ENCODE results near the gene EIF5.

The EIF5 gene

DNA sequence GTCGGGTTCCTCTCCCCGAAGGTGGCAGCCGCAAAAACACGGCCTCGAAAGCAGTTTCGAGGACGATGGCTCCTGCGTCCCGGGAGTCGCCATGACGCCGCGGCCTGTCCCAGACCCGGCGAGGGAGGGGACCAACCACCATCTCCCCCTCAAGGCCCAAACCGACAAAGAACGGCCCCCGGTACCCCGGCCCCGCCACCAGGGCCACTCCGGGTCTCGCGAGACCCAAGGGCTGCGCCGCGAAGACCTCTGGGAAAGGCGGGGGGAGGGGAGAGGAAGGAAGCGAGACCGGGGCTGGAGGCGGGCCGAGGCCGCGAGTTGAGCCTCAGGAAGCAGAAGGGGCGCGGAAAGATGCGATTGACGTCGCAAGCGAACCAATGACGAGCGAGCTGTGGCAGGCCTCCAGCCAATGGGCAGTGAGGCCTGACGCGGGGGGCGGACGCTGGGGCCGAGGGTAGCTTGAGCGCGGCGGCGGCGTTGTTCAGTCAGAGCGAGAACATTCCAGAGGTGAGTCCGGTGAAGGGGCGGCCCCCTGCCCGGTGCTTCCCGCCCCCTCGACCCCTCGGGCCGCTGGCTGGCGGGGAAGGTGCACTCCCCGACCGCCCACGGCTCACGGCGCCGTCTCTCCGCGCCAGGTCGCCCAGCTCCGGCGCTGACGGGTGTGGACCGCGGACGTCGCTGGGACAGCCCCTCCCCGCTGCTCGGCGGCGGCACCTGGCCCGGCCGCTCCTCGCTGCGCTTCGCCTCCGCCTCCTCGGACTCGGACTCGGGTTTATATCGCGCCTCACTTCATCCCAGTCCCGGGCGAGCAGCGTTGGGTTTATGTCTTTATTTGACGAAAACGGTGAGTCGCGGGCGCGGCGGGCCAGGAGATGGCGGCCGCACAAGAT lies at the start of gene EIF5:
Gene EIF5 (plus strand): TSS at position 484 of the 890 bp plus-strand sequence. CDS start 1,624 bp downstream, outside the sequence.
- DNase-seq: peak; percentile 99

DNA sequence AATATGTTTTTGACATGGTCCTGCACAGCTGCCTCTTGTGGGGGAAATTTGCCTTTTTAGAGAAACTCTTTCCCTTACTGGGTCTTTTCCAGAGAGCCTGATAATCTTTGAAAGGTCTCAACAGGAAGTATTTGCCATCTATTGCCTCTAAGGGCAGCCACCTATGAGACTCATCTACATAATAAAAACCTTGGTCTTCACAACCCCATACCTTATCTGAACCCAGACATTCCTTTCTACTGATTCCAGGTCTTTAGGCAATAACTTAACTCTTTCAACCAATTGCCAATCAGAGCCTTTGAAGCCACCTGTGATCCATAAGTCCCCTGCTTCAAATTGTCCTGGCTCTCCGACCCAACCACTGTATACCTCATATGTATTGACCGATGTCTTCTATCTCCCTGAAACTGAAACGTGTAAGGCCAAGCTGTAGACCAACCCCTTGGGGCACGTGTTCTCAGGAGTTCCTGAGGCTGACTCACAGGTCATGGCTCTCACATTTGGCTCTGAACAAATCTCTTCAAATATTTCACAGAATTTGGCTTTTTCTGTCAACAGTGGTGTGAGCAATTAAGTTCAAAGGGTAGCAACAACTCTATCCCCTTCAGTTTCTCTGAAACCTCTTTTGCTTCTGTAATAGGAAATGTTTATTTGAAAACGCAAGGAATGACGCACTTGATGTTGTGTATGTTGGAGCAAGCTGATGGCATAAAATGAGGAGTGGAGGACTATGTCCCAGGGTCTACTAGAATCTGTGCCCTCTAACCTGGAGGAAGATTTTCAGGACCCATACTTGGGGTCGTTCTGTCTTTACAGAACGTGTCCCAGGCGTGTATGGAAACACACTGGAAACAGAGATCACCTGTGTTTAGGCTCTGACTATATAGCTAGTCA lies 49.2 kb upstream of the EIF5 start:
- no peak for DNase-seq

DNA sequence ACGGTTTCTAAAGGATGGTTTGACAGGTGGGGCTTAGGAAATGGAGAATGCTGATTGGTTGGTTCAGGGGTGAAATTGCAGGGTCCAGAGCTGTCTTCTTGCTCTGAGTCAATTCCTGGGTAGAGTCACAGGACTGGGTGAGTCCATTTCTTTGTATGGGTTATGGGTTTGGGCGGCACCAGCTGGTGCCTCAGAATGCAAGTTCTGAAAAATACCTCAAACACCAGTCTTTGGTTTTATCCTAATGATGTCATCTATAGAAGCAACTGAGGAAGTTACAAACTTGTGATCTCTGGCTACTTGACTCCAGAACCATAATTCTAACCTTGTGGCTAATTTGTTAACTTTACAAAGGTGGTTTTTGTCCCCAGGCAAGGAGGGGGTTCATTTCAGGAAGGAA lies 47.6 kb upstream of the EIF5 start:
- DNase-seq: no peak

DNA sequence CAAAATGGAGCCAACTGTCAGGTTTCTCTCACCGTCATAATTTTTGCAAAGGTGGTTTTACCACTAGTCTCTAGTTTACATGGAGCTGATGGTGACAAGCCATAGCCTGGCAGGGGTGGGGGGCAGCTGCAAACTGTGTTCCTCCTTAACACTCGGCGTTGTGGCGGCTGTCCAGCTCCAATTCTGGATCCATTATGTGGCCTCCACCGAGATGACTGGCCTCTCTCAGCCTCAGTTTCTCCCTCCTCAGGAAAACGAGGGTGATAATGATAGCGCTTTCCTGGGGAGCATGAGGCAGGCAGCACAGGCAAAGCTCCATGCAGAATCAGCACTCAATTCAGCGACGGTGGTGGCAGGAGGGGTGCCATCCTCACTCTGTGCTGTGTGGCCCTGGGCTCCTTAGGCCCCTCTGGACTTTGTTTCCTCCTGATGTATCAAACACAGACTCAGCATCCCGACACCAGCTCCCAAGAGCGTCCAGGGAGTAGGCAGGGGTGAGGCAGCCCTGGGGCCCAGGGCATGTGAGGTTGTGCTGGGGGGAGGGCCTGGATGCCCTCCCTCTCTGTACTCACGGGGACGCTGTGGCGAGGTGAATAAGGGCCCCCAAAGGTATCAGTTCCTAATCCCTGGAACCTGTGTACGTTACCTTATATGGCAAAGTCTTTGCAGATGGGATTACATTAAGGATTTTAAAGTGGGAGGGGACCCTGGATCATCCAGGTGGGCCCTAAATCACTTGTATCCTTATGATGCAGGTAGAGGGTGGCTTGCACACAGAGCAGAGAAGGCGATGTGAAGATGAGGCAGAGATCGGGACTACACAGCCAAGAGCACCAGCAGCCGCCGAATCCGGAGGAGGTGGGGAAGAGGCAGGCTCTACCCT lies 46.8 kb upstream of the EIF5 start:
- DNase-seq: no peak

DNA sequence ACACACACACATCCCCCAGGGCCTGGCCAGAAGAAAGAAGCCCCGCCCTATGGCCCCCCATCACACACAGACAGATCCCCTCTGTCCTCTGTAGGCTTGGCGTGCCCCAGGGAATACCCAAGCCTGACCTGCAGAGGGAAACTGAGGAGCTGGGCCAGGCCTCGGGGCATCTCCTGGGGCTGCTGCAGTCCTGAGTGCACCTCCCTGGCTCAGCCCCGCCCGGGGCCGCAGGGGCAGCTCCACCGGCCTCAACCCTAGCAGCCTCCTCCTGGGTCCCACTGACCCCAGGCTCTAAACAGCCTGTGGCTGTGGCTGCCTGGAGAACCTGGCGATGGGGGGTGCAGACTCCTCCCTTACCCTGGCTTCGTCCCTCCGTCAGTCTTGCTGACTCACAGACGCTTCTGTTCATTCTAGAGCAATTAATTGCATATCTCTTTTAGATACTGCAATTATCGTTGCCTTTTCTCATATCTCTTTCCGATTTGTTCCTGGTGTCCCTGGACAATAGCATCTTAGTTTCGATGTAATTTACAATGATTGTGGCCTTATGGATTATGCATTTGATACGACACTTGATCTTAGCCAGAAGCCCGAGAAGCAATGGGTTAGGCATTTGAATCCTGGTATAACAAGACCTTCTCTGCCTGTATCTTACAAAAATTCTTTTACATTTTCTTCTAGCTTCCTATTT lies 45.8 kb upstream of the EIF5 start:
- DNase-seq: no peak

DNA sequence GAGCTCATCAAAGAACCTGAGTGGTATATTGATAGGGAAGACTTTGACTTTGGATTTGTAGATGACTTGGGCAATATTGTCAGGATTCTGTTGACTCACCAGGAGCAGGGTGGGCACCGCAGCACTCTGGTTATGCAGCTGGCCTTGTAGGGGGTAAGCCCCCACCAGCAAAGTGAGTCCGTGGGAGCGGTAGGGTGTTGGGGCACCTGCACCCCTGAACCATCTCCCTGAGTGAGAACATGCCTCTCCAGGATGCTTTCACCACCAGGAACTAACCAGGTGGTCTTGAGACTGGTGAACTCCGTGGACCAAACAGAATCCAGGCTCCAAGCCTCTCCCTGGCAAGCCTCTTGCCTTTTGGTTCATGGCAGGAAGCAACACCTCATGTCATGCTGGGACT lies 44.0 kb upstream of the EIF5 start:
- DNase-seq: no peak

DNA sequence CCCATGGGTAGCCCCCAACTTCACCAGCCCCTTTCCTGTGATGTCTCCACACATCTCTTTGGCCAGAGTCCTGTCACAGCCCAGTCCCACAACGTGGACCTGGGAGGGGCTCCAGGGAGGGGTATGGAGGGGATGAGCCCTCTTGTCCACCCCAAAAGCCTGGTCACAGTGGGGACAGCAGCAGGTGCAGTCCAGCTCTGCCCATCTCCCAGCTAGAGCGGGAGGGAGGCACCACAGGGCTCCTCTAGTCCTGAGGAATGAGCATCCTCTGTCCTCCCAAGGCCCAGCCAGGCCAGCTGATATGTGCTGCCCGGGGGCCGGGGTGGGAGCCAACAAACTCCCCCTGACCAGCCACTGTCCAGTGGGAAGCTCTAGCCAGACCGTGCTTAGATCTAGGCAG lies 43.5 kb upstream of the EIF5 start:
- DNase-seq: no peak

DNA sequence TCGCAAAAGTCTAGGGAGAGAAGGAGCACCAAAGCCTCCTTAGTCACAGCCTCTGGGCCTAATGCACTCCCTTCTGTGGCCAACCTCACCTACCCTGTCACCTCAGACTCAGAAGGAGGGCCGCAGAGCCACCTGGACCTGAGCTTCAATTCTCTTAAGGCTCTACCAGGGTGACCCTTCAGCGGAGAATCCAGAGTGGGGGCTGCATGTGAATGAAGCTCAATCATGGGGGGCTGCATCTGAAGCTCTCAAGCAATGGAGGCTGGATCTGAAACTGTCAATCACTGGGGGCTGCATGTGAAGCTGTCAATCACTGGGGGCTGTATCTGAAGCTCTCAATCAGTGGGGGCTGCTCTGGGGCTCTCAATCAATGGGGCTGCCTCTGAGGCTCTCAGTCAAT lies 43.1 kb upstream of the EIF5 start:
- no peak for DNase-seq

DNA sequence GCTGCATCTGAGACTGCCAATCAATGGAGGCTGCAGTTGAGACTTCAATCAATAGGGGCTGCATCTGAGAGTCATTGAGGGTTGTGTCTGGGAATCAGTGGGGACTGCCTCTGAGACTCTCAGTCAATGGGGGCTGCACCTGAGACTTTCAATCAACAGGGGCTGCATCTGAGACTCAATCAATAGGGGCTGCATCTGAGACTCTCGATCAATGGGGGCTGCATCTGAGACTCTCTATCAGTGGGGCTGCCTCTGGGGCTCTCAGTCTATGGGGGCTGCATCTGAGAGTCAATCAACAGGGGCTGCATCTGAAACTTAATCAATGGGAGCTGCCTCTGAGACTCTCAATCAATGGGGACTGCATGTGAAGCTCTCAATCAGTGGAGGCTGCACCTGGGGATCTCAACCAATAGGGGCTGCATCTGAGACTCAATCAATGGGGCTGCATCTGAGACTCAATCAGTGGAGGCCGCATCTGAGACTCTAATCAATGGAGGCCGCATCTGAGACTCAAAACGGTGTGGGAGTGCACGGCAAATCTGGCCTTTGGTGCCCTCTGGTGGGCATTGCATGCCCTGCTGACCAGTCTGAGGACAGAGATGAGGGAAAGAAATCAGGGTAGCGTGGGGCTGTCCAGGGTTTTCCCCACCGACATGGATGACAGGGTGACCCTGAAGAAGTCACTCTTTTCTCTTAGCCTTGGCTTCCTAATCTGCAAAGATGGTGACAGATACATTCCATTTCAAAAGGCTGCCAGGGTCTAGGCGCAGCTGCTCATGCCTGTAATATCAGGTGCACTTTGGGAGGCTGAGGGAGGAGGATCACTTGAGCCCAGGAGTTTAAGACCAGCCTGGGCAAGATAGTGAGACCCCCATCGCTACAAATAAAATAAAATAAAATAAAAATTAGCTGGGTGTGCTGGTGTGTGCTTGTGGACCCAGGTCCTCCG lies 41.3 kb upstream of the EIF5 start:
- DNase-seq: peak; percentile 46

DNA sequence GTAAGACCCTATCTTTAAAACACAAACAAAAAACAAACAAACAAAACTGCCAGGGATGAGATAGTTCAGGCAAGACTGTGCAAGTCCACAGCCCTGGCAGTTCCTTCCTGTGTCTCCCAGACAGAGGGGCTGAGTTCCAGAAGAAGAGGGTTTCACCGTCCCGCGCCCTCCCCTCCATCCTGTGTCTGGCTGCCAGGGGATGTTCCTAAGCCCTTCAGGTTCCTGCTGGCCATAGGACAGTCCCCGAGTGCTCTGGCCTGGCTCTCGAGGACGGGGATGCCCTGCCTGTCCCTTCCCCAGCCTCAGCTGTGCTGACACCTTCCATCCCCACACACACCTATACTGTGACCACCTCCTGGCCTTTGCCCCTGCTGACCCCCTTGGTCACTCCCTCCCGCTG lies 40.6 kb upstream of the EIF5 start:
- DNase-seq: no peak

DNA sequence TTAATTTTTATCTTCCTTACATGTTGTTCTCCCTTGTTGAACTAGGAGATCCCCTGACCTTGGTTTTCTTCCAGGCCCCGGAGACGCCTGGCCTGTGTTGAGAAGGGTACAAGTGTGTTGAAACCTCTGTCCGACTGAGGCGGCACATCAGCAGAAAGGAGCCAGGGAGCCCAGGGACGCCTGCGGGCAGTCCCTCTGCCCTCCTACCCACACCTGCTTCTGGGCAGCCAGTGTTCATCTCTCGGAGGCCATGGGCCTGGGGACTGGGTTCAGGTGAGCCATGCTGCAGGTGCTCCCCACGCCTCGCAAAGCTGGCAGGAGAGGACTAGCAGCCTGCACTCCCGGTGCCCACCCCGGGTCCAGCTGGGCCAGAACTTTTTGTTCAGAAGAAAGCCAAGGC lies 39.9 kb upstream of the EIF5 start:
- no peak for DNase-seq

DNA sequence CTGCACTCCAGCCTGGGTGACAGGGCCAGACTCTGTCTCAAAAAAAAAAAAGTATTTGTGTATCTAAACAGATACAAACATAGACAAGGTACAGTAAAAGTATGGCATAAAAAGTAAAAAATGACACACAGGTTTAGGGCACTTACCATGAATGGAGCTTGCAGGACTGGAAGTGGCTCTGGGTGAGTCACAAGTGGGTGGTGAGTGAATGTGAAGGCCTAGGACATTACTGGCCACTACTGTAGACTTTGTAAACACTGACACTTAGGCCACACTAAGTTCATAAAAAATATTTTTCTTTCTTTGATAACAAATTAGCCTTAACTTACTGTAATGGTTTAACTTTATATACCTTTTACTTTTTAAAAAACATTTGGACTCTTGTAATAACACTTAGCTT lies 38.0 kb upstream of the EIF5 start:
- peak; percentile 8 for DNase-seq

DNA sequence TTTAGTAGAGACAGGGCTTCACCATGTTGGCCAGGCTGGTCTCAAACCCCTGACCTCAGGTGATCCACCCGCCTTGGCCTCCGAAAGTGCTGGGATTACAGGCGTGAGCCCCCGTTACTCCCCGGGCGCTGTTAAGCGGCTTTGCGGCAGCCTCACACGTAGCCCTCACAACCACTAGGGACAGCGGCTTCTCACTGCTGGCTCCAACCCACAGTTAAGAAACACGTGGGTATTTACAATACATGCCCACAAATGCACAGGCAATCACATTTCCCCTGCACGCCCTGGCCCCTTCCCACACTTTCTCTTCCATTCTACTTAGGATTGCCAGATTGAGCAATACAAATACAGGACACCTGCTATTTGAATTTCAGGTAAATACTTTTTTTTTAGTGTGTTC lies 37.0 kb upstream of the EIF5 start:
- DNase-seq: no peak

DNA sequence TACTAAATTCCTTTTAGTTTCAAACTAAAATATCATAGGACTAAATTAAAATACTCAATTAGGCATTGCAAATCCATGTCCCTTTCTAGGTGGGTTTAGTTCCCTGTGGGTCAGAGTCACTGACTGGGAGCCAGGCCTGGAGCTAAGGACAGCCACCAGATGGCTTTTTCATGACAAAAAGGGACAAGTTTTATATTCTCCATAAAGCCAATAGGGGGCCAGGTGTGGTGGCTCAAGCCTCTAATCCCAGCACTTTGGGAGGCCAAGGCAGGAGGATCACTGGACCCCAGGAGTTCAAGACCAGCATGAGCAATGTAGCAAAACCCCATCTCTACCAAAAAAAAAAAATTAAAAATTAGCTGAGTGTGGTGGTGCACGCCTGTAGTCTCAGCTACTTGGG lies 35.4 kb upstream of the EIF5 start:
- no peak for DNase-seq

DNA sequence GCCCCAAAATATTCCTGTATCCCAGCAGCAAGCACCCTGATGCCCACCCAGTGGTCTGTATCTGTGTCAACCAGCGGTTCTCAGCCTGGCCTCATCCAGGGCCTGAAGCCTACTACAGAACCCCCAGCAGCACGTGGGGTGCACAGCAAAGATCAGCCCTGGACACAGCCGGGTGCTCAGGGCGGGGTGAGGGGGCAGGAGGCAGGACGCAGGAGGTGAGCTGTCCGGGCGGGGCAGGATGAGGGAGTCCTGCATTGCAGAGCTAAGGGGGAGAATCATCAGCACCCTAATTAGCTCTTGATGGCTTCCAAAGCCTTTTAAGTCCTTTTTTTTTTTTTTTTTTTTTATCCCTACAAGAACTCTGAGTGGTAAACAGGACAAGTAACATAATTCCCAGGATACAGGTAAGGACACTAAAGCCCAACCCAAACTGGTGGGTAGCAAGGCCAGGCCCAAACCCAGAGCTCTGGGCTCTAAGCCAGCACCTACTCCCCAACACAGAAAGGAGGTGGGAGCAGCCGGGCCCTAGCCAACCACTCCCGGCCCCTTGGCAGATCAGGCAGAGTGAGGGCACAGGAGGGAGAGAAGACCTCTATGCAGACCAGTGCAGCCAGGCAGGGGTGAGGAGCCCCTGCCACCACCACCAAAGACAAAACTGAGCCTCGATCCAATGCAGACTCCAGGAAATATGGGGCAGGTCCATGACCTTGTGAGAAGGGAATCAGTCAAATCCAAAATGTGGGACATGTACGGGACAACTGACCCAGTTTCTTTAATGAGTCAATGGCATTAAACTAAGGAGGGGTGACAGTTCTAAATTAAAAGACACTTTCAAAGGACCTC lies 32.3 kb upstream of the EIF5 start:
- DNase-seq: no peak

DNA sequence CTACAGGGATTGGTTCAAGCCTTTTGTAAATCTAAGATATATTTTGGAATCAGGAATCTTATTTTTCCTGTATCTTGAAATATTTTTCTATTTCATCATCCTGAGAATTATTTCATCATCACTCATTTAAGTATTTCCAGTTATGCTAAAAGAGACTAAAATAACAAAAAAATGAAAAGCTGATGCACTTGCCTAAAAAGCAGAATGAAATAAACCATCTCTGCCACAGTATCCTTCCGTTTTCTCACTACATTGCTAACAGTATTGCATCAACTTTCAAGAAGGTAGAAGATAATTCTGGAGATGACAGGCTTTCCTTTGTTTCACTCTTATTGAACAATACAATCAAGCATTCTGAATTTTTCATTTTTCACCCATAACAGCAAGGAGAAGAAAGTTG lies 31.1 kb upstream of the EIF5 start:
- peak; percentile 14 for DNase-seq

DNA sequence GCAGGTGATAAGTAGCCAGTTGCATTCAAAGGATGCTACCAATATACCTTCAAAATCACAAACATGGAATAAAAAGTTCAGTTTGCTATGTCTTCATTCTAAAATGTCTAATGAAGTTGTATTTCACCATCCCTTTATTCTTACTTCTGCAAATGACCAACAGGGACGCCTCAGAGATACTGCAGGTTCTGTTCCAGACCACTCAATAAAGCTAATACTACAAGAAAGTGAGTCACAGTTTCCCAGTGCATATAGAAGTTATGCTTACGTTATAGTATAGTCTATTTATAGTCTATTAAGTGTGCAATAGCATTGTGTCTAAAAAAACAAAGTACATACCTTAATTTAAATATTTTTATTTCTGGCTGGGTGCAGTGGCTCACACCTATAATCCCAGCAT lies 29.3 kb upstream of the EIF5 start:
- peak; percentile 14 for DNase-seq

DNA sequence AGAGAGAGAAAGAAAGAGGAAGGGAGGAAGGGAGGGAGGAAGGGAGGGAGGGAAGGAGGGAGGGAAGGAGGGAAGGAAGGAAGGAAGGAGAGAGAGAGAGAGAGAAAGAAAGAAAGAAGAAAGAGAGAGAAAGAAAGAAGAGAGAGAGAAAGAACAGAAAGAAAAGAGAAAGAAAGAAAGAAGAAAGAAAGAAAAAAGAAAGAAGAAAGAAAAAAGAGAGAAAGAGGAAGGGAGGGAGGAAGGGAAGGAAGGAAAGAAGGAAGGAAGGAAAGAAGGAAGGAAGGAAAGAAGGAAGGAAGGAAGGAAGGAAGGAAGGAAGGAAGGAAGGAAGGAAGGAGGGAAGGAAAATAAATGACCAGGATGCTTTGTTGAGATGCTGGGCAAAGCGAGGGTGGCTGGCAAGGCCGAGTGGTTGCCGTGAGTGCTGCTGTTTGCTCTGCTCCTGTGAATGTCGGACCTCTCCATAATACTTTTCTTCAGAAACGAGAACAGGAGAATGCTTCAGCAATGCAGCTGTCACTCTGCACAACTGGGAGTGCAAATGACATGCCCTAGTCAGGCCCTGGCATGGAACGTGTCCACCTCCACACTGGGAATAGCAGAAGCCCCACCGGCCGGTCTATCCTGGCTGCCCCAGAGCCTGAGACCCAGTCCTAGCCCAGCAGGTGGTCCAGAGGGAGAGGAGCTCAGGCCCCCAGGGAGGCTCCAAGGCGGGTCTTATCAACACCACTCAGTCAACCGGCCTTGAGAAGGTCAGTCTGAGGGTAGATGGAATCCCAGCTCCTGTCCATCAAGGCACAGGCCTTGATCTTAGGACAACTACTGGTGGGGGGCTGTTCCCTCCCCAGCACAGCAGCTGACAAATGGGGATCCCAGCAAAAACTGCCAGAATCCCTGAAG lies 25.1 kb upstream of the EIF5 start:
- no peak for DNase-seq

DNA sequence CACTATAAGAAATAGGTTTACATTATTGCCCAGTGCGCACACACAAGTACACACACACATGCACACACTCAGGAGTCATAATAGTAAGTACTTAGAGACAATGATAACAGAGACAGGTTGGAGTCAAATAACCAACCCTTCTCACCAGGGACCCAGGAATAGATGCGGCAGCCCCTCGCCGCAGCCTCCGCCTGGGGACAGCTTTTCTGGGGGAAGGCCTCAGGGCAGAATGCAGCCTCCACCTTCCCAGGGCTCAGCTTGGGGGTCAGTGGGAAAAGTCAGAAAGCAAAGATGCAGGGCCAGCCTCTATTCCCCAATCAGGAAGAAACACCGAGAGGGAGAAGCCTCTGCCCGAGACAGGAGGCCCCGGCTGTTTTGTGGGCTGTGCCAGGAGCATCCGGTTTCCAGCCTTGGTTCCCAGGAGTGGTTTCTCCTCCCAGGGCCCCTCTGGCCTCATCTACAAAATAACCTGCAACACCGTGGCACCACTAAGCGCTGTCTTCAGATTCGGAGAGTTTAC lies 23.4 kb upstream of the EIF5 start:
- no peak for DNase-seq

Measured in fibroblast of skin of right quadriceps (primary cell).